ENCODE results near the gene GTPBP1. TPM values are rescaled to one million over a fixed set of nuclear protein-coding genes. Genes with fewer than 3 reads are reported as not detected.

GTPBP1 gene
- total and polyA plus RNA-seq, 2 donors (not counting 3 experiments of a cell fraction or from before 2014, with no cell fraction given) = 29.8 to 50.3 TPM

DNA sequence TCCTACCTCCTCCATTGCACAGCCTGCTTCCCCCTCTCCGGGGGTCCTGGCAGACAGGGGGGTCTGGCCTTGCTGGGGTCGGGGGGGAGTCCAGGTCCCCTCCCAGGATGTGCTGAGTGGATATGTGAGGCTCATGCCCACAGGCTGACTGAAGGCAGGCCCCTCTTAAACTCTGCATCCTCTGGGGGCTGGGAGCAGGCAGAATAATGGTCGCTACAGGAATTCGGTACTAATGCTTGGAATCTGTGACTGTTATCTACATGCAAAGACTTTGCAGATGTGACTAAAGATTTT lies 51.7 kb downstream of the GTPBP1 start:
- no peak overlapping the region for H3K4me3 ChIP-seq (replicated peaks in 1 of 3; ENCODE audit: insufficient read depth in 1 of 3, low read depth in 1 of 3, low read length in 3 of 3)
- CTCF ChIA-PET = interaction anchor here (2.1 kb wide), 1 partner anchor 9 kb away, joined by 18 read pairs; no protein-coding TSS in a partner anchor
- H3K27me3 ChIP-seq (ENCODE audit: control insufficient read depth in 2 of 2, insufficient read depth in 2 of 2, low read length in 2 of 2) = no peaks in the 10 kb centered on the region
- DNase-seq (ENCODE audit: low read depth, low spot score) = no peak
- POLR2A ChIA-PET = no interaction called here
- BruUV-seq (replicated peaks) = no TSS peak
- dilution Hi-C loops (cut with MboI; ENCODE audit: extremely low pct_ligation_motif_present, low sequenced_read_pairs) = no loop called here
- no peak overlapping the region for H2AFZ ChIP-seq (ENCODE audit: low read depth, low read length)
- H3K79me2 ChIP-seq (ENCODE audit: control insufficient read depth, insufficient read depth, low read length) = peaks cover 14% of the 10 kb centered on the region
- H3K27ac ChIP-seq (ENCODE audit: insufficient read depth, low read depth, low read length) = no peak overlapping the region
- H3K9ac ChIP-seq (replicated peaks; ENCODE audit: extremely low read depth, insufficient read depth, low read length) = no peak overlapping the region
- no peak for FAIRE-seq
- peak overlapping the region; percentile 94 for H3K4me2 ChIP-seq (ENCODE audit: insufficient read depth, low read length)
- H3K9me3 ChIP-seq (replicated peaks; ENCODE audit: control insufficient read depth, insufficient read depth, low read length) = no peaks in the 10 kb centered on the region
- H3K9me1 ChIP-seq (replicated peaks; ENCODE audit: control insufficient read depth, extremely low read depth, insufficient read depth, low read length) = no peaks in the 10 kb centered on the region
- intact Hi-C loops (cut with micrococcal nuclease) = loop anchor here (2.0 kb wide), 1 partner anchor 53 kb away; the partner anchor contains the start of gene GTPBP1
- H3K4me1 ChIP-seq (ENCODE audit: control insufficient read depth, extremely low read depth, insufficient read depth, low read length) = peaks cover 22% of the 10 kb centered on the region
- TF ChIP-seq MYC (IDR thresholded peaks at IDR 0.05; ENCODE audit: low read depth, low read length) (no peak), FOS (IDR thresholded peaks at IDR 0.05; ENCODE audit: borderline replicate concordance, insufficient read depth, low read length) (no peak), POLR2AphosphoS5 (IDR thresholded peaks at IDR 0.05; ENCODE audit: insufficient read depth, low read depth, low read length) (no peak), POLR2A (IDR thresholded peaks at IDR 0.05; ENCODE audit: low read depth, low read length) (no peak), EZH2 (IDR thresholded peaks at IDR 0.05; ENCODE audit: borderline replicate concordance, low read depth, low read length, severe bottlenecking) (no peak), GATA2 (IDR thresholded peaks at IDR 0.05; ENCODE audit: insufficient read depth, insufficient read length, low read depth, low read length) (no peak), JUN (IDR thresholded peaks at IDR 0.05; ENCODE audit: borderline replicate concordance, insufficient read depth, insufficient read length, low read depth) (no peak)
- TF ChIP-seq, protein P1, sequence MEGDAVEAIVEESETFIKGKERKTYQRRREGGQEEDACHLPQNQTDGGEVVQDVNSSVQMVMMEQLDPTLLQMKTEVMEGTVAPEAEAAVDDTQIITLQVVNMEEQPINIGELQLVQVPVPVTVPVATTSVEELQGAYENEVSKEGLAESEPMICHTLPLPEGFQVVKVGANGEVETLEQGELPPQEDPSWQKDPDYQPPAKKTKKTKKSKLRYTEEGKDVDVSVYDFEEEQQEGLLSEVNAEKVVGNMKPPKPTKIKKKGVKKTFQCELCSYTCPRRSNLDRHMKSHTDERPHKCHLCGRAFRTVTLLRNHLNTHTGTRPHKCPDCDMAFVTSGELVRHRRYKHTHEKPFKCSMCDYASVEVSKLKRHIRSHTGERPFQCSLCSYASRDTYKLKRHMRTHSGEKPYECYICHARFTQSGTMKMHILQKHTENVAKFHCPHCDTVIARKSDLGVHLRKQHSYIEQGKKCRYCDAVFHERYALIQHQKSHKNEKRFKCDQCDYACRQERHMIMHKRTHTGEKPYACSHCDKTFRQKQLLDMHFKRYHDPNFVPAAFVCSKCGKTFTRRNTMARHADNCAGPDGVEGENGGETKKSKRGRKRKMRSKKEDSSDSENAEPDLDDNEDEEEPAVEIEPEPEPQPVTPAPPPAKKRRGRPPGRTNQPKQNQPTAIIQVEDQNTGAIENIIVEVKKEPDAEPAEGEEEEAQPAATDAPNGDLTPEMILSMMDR (IDR thresholded peaks at IDR 0.05; ENCODE audit: extremely low read depth in 1 of 2, insufficient read depth in 1 of 2, low read depth in 1 of 2, low read length in 2 of 2) = no peak
- TF ChIP-seq, protein P2, sequence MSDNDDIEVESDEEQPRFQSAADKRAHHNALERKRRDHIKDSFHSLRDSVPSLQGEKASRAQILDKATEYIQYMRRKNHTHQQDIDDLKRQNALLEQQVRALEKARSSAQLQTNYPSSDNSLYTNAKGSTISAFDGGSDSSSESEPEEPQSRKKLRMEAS (IDR thresholded peaks at IDR 0.05; ENCODE audit: insufficient read depth, insufficient read length) = no peak
- no peaks in the 10 kb centered on the region for H4K20me1 ChIP-seq (replicated peaks; ENCODE audit: control insufficient read depth, extremely low read depth, insufficient read depth, low read length)
- peaks cover 0 to under 1% of the 10 kb centered on the region in 2 experiments for H3K36me3 ChIP-seq (ENCODE audit: control insufficient read depth in 2 of 2, extremely low read depth in 1 of 2, insufficient read depth in 2 of 2, low read length in 2 of 2)
